HepG2 (cell line): Measurements from ENCODE around the gene PSMC3IP. TPM values are rescaled to one million over a fixed set of nuclear protein-coding genes. Genes with fewer than 3 reads are reported as not detected.

Experiments
- ATF1 ChIP-seq: IDR thresholded peaks from 2 replicates; pipeline ENCODE4 v1.6.1; 2016; ENCODE audit warnings: mild to moderate bottlenecking, control low read depth
- EEA1 ChIP-seq: sonication (generic); formaldehyde crosslinking; IDR thresholded peaks from 2 replicates; pipeline ENCODE4 v1.5.1; 2020; ENCODE audit warnings: mild to moderate bottlenecking, missing genetic modification reagents, borderline replicate concordance
- EP300 ChIP-seq, 3 experiments: sonication (generic) in 1 of 3; formaldehyde crosslinking in 1 of 3; IDR thresholded peaks; 2 replicates each; pipeline versions ENCODE4 v1.5.1 to v1.6.1; 2011 to 2020; ENCODE audit warnings: low read depth in 2 of 3, low read length in 2 of 3, borderline replicate concordance in 1 of 3, improper control_type of control experiment in 1 of 3, mild to moderate bottlenecking in 1 of 3, missing genetic modification reagents in 1 of 3, moderate library complexity in 1 of 3
- ERF ChIP-seq: IDR thresholded peaks from 2 replicates; pipeline ENCODE4 v1.6.1; 2018; ENCODE audit warnings: missing biosample characterization, missing genetic modification reagents
- HDAC1 ChIP-seq: sonication (generic); formaldehyde crosslinking; IDR thresholded peaks from 2 replicates; pipeline ENCODE4 v1.5.1; 2020; ENCODE audit warnings: mild to moderate bottlenecking, missing genetic modification reagents
- IRF2 ChIP-seq: IDR thresholded peaks from 2 replicates; pipeline ENCODE4 v1.6.1; 2018; ENCODE audit warnings: missing genetic modification reagents, missing compliant biosample characterization
- MIER2 ChIP-seq: IDR thresholded peaks from 2 replicates; pipeline ENCODE4 v1.6.1; 2016; ENCODE audit warnings: missing biosample characterization, missing genetic modification reagents
- NFATC3 ChIP-seq: sonication (generic); formaldehyde crosslinking; IDR thresholded peaks from 2 replicates; pipeline ENCODE4 v1.5.1; 2020; ENCODE audit warnings: mild to moderate bottlenecking, missing genetic modification reagents
- NR2F2 ChIP-seq: IDR thresholded peaks from 2 replicates; pipeline ENCODE4 v1.6.1; 2012; ENCODE audit warnings: low read depth, inconsistent platforms, borderline replicate concordance
- TSC22D2 ChIP-seq: sonication (generic); formaldehyde crosslinking; IDR thresholded peaks from 2 replicates; pipeline ENCODE4 v1.5.1; 2020; ENCODE audit warnings: missing genetic modification reagents, mild to moderate bottlenecking, borderline replicate concordance
- ZBTB3 ChIP-seq: sonication (generic); formaldehyde crosslinking; IDR thresholded peaks from 2 replicates; pipeline ENCODE4 v1.4.0; 2020; ENCODE audit warnings: low read depth, mild to moderate bottlenecking, moderate library complexity, missing genetic modification reagents, borderline replicate concordance
- ZNF225 ChIP-seq: sonication (generic); formaldehyde crosslinking; IDR thresholded peaks from 2 replicates; pipeline ENCODE4 v1.4.0; 2020; ENCODE audit warnings: mild to moderate bottlenecking, missing genetic modification reagents
- ZNF883 ChIP-seq: sonication (generic); formaldehyde crosslinking; IDR thresholded peaks from 2 replicates; pipeline ENCODE4 v1.5.1; 2020; ENCODE audit warnings: mild to moderate bottlenecking, missing genetic modification reagents; ENCODE audit errors: not compliant biosample characterization
- polyA plus RNA-seq, 8 experiments: library from polyadenylated mRNA; depleted of rRNA in 3 of 8; stranded (reverse) in 7 of 8; unstranded in 1 of 8; fragments of >200 nt; fragmentation: Illumina TruSeq in 4 of 8; extraction: Trizol in 4 of 8; gene quantifications; 2 replicates each; pipeline versions ENCODE4 v1.2.1 to v1.2.3, GENCODE V29; 2011 to 2016; ENCODE audit warnings: low read depth in 4 of 8, missing spikeins in 1 of 8, mixed read lengths in 1 of 8; ENCODE audit not compliant: insufficient read depth in 1 of 8
- total RNA-seq, 5 experiments: library from RNA; depleted of rRNA; stranded (reverse); fragments of >200 nt; fragmentation: Illumina TruSeq; extraction: Trizol; gene quantifications; 2 replicates each; pipeline ENCODE4 v1.2.3, GENCODE V29; 2016; ENCODE audit warnings: low read depth in 1 of 5
- TF ChIP-seq, protein P1 (sequence below): sonication (generic); formaldehyde crosslinking; IDR thresholded peaks from 2 replicates; pipeline ENCODE4 v1.5.0; 2020; ENCODE audit warnings: mild to moderate bottlenecking, missing genetic modification reagents, borderline replicate concordance
- TF ChIP-seq, protein P2 (sequence below): IDR thresholded peaks from 2 replicates; pipeline ENCODE4 v1.6.1; 2016; ENCODE audit warnings: low read depth, borderline replicate concordance
- TF ChIP-seq, protein P3 (sequence below): IDR thresholded peaks from 2 replicates; pipeline ENCODE4 v1.6.1; 2016
- TF ChIP-seq, protein P4 (sequence below): sonication (generic); formaldehyde crosslinking; IDR thresholded peaks from 2 replicates; pipeline ENCODE4 v1.4.0; 2020; ENCODE audit warnings: missing genetic modification reagents, borderline replicate concordance
- TF ChIP-seq, protein P5 (sequence below): sonication (generic); formaldehyde crosslinking; IDR thresholded peaks from 2 replicates; pipeline ENCODE4 v1.4.0; 2020; ENCODE audit warnings: mild to moderate bottlenecking, missing genetic modification reagents

Gene PSMC3IP
- total and polyA plus RNA-seq, 2 of the 13 experiments (the other 11 are each of a cell fraction or from before 2014, with no cell fraction given), result 6.5 to 22.4 TPM

DNA sequence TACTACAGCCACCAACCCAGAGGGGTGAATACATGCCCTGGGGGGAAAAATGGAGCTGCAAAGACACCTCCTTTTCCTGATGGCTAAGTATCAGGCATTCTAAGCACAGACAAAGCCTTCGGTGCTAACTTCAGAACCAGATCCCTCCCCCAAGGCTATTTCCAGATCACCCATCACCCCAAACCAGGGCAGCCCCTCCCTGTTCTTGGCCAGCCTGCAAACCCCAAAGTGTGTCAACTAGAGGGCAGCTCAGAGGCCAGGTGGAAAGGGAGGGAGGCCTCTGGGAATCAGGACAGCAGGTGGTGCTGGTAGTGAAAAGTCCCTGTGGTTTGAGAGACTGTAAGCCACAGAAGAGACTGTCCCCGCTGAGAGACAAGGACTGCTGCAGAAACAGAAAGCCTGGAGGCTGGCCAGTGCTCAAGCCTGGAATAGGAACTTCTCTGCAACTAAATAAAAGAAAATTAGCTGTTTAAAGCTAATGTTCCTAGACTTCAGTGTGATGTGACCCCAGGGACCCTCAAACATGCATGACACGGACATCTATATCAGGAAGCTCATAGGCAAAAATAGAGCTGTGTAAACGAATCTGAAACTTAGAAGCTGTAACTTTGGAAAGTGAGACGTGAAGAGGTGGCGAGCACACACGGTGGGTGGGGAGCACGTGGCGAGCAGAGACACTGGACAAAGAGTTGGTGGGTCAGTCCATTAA is 41.1 kb upstream of the PSMC3IP start (continued):
- TF ChIP-seq, protein P1, sequence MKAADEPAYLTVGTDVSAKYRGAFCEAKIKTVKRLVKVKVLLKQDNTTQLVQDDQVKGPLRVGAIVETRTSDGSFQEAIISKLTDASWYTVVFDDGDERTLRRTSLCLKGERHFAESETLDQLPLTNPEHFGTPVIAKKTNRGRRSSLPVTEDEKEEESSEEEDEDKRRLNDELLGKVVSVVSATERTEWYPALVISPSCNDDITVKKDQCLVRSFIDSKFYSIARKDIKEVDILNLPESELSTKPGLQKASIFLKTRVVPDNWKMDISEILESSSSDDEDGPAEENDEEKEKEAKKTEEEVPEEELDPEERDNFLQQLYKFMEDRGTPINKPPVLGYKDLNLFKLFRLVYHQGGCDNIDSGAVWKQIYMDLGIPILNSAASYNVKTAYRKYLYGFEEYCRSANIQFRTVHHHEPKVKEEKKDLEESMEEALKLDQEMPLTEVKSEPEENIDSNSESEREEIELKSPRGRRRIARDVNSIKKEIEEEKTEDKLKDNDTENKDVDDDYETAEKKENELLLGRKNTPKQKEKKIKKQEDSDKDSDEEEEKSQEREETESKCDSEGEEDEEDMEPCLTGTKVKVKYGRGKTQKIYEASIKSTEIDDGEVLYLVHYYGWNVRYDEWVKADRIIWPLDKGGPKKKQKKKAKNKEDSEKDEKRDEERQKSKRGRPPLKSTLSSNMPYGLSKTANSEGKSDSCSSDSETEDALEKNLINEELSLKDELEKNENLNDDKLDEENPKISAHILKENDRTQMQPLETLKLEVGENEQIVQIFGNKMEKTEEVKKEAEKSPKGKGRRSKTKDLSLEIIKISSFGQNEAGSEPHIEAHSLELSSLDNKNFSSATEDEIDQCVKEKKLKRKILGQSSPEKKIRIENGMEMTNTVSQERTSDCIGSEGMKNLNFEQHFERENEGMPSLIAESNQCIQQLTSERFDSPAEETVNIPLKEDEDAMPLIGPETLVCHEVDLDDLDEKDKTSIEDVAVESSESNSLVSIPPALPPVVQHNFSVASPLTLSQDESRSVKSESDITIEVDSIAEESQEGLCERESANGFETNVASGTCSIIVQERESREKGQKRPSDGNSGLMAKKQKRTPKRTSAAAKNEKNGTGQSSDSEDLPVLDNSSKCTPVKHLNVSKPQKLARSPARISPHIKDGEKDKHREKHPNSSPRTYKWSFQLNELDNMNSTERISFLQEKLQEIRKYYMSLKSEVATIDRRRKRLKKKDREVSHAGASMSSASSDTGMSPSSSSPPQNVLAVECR, result peak; percentile 66; the same call in 1 of the 2 replicates
- TF ChIP-seq ATF1 (CRISPR knock-in tag) (no peak), MIER2 (CRISPR knock-in tag) (peak; percentile 82), NR2F2 (no peak), ZNF225 (CRISPR knock-in tag) (no peak), ERF (peak; percentile 84; the same call in 1 of the 2 replicates), IRF2 (CRISPR knock-in tag) (peak; percentile 70; the same call in 1 of the 2 replicates), HDAC1 (CRISPR knock-in tag) (peak; percentile 49), ZNF883 (CRISPR knock-in tag) (no peak), EEA1 (CRISPR knock-in tag) (0 out of 2 replicates have a peak, but pooled peaks have one; percentile 6), EP300 (IDR thresholded peaks at IDR 0.05; ENCODE audit: low read depth in 2 of 2, low read length in 2 of 2) (no peak), EP300 (CRISPR knock-in tag; IDR thresholded peaks at IDR 0.05; ENCODE audit: borderline replicate concordance) (no peak), NFATC3 (CRISPR knock-in tag) (no peak), TSC22D2 (CRISPR knock-in tag) (peak; percentile 68; the same call in 1 of the 2 replicates), ZBTB3 (CRISPR knock-in tag) (no peak)
- TF ChIP-seq, protein P2, sequence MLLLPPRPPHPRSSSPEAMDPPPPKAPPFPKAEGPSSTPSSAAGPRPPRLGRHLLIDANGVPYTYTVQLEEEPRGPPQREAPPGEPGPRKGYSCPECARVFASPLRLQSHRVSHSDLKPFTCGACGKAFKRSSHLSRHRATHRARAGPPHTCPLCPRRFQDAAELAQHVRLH, result peak; percentile 75; the same call in 1 of the 2 replicates
- TF ChIP-seq, protein P3, sequence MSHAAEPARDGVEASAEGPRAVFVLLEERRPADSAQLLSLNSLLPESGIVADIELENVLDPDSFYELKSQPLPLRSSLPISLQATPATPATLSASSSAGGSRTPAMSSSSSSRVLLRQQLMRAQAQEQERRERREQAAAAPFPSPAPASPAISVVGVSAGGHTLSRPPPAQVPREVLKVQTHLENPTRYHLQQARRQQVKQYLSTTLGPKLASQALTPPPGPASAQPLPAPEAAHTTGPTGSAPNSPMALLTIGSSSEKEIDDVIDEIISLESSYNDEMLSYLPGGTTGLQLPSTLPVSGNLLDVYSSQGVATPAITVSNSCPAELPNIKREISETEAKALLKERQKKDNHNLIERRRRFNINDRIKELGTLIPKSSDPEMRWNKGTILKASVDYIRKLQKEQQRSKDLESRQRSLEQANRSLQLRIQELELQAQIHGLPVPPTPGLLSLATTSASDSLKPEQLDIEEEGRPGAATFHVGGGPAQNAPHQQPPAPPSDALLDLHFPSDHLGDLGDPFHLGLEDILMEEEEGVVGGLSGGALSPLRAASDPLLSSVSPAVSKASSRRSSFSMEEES (CRISPR knock-in tag), result peak; percentile 60
- TF ChIP-seq, protein P4, sequence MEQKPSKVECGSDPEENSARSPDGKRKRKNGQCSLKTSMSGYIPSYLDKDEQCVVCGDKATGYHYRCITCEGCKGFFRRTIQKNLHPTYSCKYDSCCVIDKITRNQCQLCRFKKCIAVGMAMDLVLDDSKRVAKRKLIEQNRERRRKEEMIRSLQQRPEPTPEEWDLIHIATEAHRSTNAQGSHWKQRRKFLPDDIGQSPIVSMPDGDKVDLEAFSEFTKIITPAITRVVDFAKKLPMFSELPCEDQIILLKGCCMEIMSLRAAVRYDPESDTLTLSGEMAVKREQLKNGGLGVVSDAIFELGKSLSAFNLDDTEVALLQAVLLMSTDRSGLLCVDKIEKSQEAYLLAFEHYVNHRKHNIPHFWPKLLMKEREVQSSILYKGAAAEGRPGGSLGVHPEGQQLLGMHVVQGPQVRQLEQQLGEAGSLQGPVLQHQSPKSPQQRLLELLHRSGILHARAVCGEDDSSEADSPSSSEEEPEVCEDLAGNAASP (CRISPR knock-in tag), result peak; percentile 49; the same call in 1 of the 2 replicates
- TF ChIP-seq, protein P5, sequence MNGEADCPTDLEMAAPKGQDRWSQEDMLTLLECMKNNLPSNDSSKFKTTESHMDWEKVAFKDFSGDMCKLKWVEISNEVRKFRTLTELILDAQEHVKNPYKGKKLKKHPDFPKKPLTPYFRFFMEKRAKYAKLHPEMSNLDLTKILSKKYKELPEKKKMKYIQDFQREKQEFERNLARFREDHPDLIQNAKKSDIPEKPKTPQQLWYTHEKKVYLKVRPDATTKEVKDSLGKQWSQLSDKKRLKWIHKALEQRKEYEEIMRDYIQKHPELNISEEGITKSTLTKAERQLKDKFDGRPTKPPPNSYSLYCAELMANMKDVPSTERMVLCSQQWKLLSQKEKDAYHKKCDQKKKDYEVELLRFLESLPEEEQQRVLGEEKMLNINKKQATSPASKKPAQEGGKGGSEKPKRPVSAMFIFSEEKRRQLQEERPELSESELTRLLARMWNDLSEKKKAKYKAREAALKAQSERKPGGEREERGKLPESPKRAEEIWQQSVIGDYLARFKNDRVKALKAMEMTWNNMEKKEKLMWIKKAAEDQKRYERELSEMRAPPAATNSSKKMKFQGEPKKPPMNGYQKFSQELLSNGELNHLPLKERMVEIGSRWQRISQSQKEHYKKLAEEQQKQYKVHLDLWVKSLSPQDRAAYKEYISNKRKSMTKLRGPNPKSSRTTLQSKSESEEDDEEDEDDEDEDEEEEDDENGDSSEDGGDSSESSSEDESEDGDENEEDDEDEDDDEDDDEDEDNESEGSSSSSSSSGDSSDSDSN, result peak; percentile 49; the same call in 1 of the 2 replicates
